ENCODE measurements around the gene ENTPD7.

GRCh38 chr10:99693933-99694583 is 34.7 kb downstream of the ENTPD7 start:
- TF ChIP-seq POLR2A (IDR thresholded peaks at IDR 0.05; ENCODE audit: low read length) = no peak
- no peak for TF ChIP-seq GATA1 (IDR thresholded peaks at IDR 0.05; ENCODE audit: low read depth, low read length)

All from erythroblast (primary cell).